GM19463 (cell line): ENCODE results near the gene ARHGEF19.
"Not testable (repeated sequence)": the region's sequence is repeated elsewhere in the genome, so short reads cannot be mapped to it uniquely, and the experiment has no call there.

Experiments used
- ATAC-seq: cut with Tn5 transposase; IDR thresholded peaks from one replicate; pipeline ENCODE4 v1.9.1; 2021; ENCODE audit warnings: mild to moderate bottlenecking, moderate library complexity; ENCODE audit not compliant: unreplicated experiment

The ARHGEF19 gene

GRCh38 chr1:16222716-16223115 is 10.3 kb upstream of the ARHGEF19 start:
- ATAC-seq = not testable (repeated sequence)

GRCh38 chr1:16221499-16221898 is 9.0 kb upstream of the ARHGEF19 start:
- ATAC-seq = no peak

DNA sequence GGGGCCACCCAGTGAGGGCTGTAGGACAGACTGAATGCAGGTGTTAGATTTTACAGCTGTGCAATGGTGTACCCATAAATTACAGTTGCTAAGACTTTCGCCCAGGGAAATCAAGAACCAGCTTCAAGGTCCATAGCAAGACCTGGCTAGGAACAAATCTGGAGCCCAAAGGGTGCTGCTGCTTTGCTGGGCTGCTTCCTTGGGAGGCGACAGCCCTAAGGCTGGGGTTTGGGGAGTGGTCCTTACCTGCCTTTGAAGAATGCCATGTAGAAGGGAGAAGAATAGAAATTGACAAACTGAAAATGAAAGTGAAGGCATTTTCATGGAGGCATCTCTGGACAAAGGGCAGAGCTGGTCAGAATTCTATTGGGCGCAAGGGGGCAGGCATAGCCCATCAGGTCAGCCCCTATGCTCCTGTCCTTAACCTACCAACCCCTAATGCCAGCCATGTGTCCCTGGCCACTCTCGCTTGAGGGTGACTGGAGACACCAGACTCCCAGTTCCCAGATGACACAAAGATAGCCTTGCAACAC is 7.6 kb upstream of the ARHGEF19 start:
- no peak for ATAC-seq

- ATAC-seq = no peak
Measured at GRCh38 chr1:16218674-16219071, 6.2 kb upstream of the ARHGEF19 start.

DNA sequence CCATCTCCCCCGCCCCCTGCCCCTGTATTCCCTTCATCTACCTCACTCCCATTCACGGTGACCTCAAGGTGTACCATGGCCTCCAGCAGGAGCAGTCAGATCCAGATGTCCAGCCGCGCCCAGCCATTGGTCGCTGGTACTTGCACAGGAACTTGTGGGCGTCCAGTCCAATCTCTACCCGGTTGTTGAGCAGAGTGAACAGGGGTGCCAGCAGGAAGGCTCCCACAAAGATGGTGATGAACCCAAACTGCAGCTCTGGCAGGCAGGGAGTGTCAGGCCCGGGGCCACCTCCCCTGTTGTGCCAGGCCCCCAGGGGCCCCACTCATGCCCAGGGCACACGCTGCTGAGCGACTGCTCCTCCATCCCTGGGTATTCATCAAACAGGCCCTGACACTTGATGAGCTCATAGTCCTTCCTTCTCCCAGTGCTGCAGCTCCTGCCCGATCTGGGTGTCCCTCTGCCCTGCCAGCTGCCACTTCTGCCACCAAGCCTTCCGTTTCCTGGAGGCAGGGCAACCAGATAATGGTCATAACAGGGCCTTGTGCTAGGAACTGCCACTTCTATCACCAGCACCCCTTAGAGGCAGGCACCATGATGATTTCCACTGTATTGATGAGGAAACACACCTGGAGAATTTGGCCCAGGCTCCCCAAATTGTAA is 5.7 kb upstream of the ARHGEF19 start:
- ATAC-seq = no peak

GRCh38 chr1:16217061-16217785 is 4.8 kb upstream of the ARHGEF19 start:
- peak; percentile 92 for ATAC-seq

DNA sequence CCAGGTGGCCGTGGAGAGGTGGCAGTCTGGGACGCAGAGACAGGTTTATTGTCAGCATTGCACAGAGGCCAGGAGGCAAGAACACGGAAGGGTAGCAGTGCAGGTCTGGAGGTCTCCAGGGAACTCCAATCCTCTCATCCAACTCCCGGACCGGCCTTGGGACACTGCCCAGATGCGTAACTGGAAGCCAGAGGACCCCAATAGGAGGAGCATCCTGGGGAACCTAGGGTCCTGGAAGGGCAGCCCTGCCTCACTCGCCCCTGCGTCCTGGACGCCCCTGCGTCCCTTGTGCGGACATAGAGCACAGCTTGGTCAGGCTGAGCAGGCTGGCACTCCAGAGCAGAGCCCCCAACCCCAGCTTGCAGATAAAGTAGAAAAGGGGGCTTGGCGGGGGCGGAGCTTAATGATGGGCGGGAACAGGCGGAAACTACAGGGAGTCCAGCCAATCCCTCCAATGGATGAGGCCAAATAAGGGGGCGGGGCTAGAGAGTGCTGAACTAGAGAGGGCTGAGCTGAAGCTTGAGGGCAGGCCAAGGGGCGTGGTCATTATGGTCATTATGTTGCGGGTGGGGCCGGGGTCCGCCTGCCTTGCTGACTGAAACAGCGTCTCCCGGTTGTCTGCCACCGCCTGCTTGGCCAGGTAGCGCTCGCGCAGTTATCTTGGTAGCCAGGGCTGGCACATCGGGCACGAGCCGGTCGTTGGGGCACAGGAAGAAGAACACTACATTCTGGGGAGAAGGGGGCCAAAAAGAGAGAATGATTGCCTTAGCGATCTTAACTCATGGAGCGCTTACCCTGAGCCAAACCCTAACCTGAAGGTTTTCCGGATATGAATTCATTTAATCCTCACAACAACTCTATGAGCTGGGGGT is 3.7 kb upstream of the ARHGEF19 start:
- no peak for ATAC-seq

- not testable (repeated sequence) for ATAC-seq
Measured at GRCh38 chr1:16215240-16215639, 2.8 kb upstream of the ARHGEF19 start.

- not testable (repeated sequence) for ATAC-seq
Measured at GRCh38 chr1:16213544-16213943, 1.1 kb upstream of the ARHGEF19 start.

DNA sequence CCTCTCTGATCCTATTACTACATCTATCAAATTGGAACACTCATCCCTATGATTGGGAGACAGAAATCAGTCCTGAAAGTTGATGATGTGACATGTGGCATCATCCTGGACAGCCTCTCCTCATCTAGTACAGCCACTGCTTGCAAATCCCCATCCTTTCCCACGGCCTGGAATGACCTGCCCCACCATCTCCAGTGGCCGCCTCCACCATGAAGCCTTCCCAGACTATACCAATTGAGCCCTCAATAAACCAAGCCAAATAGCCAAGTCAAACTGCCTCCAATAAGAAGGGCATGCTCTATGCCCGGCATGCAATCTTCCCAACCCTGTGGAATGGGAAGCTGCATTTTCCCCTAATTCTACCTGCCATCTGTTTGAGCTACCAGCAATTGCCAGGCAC is 561 bp upstream of the ARHGEF19 start:
- no peak for ATAC-seq

- no peak for ATAC-seq
Measured at GRCh38 chr1:16211824-16212223, 628 bp downstream of the ARHGEF19 start.

- no peak for ATAC-seq
Measured at GRCh38 chr1:16210581-16210980, 1.9 kb downstream of the ARHGEF19 start.

DNA sequence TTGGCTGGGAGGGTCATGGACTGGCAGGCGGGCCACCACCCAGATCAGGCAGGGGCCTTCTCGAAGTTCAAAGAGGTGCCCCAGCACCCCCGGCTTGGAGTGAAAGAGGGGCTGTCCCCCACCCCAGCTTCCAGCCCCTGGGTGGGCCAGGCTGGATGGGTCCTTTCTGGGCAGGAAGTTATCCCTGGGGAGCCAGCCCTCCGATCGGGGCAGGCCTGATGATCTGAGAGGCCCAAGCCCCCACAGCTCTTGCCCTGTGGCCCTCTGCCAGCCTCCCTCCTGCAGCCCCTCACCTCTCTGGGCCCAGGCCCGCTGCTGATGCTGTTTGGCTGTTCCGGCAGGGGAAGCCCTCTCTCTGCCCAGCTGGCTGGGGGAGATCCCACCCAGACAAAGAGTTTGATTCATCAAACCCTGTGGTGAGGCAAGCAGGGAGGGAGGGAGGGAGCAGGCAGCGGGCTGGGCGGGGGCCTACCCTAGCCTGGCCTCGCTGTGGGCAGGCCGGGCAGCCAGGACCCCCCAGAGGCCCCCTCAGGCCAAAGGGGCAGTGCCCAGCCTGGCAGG is 2.5 kb downstream of the ARHGEF19 start:
- ATAC-seq = no peak

DNA sequence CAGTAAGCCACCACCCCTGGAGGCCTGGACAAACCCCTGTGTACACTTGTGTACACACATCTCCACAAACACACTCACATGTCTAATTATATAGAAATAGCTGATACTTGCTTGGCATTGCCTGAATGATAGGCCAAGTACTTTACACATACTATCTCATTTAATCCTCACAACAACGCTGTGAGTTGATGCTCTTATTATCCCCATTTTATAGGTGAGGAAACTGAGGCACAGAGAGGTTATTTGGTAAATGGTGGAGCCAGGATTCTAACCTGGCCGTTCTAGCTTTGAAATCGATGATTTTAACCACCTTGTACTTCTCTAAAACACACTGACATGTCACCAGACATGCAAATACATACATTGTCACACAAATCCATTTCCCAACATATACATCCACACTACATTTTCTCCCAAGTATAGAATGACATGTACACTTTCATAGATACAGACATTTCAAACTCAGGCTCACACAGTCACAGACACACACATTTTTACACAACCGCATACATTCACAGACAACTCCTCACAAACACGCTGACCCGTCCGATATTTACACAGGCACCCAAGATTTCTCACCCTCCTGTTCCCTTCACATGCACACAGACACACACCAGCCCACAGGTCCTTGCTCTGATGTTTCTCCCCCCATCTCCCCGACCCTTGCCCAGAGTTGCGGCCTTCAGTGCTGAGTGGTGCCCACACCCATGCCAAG is 3.2 kb downstream of the ARHGEF19 start:
- no peak for ATAC-seq

DNA sequence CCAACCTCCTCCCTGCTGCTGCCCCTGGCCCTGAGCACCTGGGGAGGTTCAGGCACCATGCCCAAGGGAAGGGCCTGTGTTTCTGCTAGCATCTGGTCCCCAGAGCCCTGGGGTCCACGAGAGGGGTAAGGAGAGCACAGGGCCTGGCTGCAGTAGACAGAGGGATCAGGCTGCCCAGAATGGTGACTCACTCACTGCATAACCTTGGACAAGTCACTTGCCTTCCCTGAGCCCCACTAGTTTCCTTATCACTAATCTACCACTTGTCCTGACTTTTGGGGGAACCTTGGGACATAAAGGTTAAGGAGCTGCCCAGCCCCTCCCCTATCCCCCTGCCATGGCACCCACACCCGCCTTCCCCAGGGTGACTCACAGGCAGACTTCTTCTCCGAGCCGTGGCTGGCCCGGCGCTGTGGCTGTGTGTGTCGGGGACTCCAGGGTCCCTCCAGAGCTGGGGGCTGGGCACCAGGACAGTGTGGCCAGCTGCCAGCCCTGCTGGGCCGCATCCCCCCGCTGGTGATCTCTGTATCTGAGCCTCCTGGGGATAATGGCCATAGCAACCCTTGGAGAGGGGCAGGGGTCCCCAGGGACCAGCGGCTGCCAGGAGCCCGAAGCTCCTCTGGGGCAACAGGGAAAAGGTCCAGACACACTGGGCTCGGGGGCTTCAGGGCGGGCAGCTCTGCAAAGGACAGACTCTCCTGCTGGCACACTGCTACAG is 4.0 kb downstream of the ARHGEF19 start:
- no peak for ATAC-seq

- no peak for ATAC-seq
Measured at GRCh38 chr1:16207318-16208269, 4.9 kb downstream of the ARHGEF19 start.

DNA sequence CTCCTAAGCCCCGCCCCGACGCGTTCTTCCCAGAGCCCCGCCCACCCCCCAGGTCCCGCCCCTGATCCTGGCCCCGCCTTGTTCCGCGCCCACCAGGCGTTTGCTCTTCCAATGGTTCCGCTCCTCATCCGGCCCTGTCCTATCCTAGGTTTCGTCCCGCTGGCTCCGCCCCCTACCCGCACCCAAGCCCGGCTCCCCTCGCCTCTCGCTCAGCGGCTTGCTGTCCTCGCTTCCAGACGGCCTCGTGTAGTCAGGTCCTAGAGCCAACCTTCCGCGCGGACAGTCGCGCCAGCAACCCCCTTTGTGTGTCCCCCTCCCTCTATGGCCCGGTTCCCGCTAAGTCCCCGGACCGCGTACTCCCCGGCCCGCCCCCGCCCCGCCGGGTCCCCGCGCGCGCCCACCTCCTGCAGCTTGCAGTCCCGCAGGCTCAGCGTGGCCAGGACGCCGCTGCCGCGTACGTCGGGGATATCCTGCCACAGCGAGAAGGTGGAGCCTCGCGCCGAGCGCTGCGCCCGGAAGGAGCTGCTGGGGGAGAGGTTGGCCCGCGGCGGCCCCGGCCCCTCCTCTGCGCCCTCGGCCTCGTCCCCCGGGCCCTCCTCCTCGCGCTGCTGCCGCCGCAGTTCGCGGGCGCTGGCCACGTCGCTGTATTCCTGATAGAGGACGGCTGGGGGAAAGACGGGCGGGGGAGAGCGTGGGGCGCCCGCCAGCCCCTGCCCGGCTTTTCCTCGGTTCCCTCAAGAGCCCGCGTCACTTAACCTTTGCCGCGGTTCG is 5.7 kb downstream of the ARHGEF19 start:
- peak; percentile 74 for ATAC-seq
